ENCODE measurements around the gene PRKD3. TPM values are rescaled to one million over a fixed set of nuclear protein-coding genes. Genes with fewer than 3 reads are reported as not detected.
"Not testable (repeated sequence)": the region's sequence is repeated elsewhere in the genome, so short reads cannot be mapped to it uniquely, and the experiment has no call there.

Gene PRKD3
- total RNA-seq, 2 donors from 2014 or later: 32.9 to 39.4 TPM

DNA sequence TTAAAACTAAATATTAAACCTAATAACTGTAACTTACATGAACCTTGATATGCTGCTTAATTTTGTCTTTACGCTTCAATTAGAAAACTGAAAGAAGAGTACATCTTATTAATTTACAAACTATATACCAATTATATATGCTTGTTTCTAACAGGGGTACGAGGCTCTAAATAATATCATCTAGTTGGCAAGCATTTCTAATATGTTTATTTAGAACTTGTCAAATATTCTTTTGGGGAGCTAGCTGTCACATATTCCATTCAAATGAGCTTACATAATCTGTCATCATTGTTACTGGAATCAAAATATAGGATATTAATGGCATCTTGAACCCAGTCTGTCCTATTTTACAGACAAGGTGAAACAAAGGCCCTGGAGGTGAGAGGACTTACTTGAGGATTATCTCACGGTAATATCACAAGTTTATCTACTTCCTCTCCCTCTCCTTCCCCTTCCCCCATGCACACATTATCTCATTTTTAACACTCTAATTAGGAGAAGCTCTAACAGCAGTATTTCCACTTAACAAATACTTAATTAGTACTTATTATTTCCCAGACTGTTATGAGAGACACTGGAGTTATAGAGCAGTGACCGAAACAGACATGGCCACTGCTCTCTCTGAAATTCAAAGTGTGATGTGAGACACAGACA, 3.5 kb downstream of the PRKD3 start:
- intact Hi-C loops (cut with DNase I): no loop called here
- no peak for DNase-seq (ENCODE audit: low spot score)

DNA sequence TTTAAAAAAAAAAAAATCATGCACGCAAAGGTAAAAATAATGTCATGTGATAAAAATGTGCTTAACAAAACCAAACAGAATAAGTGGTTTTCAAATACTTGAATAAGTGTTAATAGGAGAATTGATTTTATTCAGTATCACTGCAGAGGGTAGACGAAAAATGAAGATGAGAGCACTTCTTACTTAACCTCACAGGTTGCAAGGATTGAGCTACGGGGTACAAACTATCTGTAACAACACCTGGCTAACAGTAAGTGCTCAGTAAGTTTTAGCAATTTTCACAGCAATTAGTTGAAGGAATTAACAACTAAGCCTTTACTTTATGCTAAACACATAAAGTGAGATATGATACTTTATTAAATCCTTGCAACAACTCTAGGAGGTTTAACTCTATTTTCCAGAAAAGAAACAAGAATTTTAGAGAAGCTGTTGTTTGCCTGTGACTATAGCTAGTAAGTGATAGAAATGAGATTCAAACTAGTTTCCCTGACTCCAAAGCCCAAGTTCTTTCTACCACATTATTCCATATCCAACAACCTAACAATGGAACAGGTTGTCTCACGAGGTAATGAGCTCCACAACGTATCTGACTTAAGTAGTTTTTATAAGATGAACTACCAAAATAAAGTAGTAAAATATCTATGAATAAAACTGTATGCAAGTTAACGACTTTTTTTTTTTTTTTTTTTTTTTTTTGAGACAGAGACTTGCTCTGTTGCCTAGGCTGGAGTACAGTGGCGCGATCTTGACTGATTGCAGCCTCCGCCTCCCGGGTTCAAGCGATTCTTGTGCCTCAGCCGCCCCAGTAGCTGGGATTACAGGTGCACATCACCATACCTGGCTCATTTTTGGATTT, 4.7 kb downstream of the PRKD3 start:
- intact Hi-C loops (cut with DNase I): no loop called here
- DNase-seq (ENCODE audit: low spot score): no peak

DNA sequence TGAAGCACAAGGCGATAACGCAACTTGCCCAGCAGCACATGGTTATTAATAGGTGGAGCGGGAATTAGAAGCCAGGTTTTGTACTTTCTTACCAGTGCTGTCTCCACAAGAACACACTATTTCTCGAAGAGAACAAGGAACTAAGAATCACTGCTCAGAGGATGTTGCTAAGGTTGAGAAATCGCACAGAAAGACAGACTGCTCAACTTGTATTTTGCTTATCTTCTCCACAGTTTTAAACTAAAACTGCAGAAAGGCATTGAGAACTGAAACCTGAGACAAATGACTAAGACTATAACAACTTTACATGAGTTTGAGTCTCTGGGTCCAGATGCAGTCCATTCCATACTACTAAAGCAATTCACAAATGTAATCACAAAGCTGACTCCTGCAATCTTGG, 6.2 kb downstream of the PRKD3 start:
- no peak for DNase-seq (ENCODE audit: low spot score)
- intact Hi-C loops (cut with DNase I): no loop called here

DNA sequence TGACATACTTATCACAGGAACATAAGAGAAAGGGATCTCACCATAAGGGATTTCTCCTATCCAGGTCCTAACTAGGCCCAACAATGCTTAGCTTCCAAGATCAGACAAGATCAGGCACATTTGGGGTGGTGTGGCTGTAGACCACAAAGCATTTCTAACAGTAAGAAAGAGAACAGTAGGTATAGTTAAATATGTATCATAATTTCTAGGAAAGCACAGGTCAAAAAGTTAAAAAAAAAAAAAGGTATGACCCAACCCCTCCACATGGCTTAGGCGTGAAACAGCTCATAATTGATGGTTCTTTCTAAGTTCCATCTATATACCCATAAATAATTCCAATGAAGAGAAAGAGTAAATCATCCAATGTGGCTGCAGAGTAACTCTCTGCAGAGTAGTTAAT, 6.9 kb downstream of the PRKD3 start:
- DNase-seq (ENCODE audit: low spot score): no peak
- intact Hi-C loops (cut with DNase I): no loop called here

DNA sequence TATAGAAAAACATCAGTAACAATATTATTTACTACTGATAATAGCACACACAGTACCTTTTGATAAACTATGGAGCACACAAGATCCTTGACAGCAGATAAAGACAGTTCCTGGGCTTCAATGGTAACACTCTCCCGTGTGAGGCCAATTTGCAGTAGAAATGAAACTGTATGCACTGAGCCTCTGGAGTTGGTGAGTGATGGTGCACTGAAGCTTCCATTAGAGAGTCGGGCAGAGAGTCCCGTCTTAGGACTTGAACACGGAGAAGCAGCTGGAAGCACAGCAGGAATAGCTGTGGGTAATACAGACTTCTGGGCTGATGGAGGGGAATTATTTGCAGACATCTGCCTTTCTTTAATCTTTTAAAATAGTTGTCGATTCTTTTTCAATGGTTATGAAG, 8.5 kb downstream of the PRKD3 start:
- intact Hi-C loops (cut with DNase I): no loop called here
- DNase-seq (ENCODE audit: low spot score): no peak

DNA sequence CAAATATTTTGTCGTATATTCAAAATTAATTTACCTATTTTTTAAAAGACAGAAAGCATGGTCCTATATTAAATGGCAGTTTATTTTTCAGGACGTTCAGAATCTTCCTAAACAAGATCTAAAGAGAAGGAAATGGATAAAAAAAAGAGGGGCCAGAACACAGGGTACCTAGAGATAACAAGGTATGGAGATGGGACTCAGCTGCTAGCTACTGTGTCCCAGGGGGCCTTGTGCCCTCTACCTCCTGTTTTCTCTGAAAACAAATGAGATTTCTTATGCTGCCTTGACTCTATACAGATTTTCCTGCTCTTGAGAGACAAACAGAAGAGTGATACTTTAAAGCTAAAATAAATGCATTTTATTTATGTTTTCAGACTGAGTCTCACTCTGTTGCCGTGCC, 9.3 kb downstream of the PRKD3 start:
- no peak for DNase-seq (ENCODE audit: low spot score)
- intact Hi-C loops (cut with DNase I): no loop called here

DNA sequence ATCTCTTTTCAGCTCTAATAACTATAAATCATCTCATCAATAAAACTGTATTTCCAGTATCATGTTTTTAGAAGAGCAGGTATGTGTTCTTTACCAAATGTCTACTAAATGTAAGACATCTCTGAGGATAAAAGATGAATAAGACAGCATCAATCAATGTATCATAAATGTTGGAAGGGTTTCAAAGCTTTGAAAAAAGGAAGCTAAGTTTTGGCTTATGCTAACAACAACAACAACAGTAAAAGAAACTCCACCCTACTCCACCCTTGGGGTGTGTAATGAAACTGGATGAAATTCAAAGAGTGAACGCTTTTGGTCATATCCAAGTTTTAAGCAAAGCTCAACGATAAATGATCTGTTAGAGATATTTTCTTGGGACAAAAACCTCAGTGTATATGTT, 17.1 kb downstream of the PRKD3 start:
- DNase-seq (ENCODE audit: low spot score): no peak
- intact Hi-C loops (cut with DNase I): no loop called here

DNA sequence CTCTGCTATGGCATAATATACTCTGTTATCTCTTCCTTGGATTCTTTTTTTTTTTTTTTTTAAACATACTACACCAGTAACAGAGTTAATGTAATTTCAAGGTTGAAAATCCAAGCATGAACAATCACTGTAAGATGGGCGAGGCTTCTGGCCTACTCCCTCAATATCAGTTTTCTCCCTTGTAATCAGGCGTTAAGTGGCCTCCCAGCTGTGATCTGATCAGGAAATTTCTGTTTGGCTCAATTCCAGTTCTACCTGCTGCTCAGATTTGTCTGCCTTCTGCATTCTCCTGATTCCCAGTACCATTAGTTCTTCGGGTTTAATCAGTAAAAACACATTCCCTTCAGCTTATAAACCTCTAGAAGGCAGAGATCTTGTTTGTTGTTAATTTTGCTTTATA, 18.6 kb downstream of the PRKD3 start:
- no peak for DNase-seq (ENCODE audit: low spot score)
- intact Hi-C loops (cut with DNase I): no loop called here

DNA sequence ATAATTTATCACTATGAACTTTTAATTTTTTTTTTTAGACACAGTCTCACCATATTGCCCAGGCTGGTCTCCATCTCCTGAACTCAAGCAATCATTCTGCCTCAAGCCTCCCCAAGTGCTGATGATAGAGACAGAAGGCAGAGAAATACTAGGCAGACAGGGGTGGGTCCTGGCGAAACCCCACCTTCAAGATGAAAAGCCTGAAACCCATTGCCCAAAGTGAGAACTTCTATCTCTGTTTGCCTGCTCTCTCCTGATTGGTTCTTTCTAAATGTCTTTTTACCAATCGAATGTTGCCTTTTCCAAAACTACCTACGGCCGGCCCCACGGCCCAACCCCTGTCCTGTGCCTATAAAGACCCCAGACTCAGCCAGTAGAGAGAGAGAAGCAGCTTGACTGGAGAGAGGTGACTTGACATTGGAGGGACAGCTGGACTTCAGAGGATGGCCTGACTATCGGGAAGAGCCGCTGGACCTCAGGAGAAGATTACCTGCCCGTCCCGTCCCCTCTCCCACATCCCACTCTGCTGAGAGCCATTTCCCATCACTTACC, 21.9 kb downstream of the PRKD3 start:
- intact Hi-C loops (cut with DNase I): no loop called here

DNA sequence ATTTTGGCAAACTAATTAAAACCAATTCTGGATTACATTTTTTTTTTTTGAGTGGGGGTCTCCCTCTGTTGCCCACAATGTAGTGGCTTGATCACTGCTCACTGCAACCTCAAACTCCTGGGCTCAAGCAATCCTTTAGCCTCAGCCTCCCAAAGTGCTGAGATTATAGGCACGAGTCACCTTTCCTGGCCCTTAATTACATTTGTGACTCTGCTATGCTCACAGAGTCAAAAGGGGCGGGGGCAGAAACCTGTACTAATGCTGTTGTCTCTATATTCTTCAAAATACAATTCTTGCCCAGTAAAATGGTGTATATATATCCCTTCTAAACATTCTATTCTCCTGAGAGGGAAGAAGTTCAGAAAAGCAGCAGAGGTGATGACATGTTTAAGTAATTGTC, 23.2 kb downstream of the PRKD3 start:
- intact Hi-C loops (cut with DNase I): no loop called here
- no peak for DNase-seq (ENCODE audit: low spot score)

More for the DNA sequence above, 21.9 kb downstream of the PRKD3 start:
- DNase-seq (ENCODE audit: low spot score): peak; percentile 58

DNA sequence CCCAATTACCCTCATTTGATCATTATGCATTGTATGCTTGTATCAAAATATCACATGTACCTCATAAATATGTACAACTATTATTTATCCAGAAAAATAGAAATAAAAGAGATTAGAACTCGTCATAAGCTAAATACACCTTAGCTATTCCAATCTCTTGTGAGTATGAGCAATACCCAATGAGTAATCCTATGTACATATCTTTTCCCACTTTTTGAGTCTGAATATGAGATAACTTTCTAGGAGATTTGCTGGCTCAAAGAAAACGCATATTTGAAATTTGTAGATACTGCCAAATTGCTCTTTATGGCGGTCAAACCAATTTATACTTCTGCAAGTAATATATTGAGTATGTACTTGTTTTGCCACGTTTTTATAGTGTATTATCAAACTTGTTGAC, 24.1 kb downstream of the PRKD3 start:
- DNase-seq (ENCODE audit: low spot score): no peak
- intact Hi-C loops (cut with DNase I): no loop called here

DNA sequence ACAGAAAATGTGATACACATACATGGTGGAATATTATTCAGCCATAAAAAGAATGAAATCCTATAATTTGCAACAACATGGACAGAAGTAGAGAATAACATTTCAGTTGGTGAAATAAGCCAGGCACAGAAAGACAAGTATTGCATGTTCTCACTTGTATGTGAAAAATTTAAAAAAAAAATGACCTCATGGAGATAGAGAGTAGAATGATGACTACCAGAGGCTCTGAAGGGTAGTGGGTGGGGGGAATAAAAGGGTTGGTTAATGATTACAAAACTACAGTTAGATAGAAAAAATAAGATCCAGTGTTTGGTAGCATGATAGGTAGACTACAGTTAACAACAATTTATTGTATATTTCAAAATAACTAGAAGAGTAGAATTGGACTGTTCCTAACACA, 24.5 kb downstream of the PRKD3 start:
- intact Hi-C loops (cut with DNase I): no loop called here
- no peak for DNase-seq (ENCODE audit: low spot score)

DNA sequence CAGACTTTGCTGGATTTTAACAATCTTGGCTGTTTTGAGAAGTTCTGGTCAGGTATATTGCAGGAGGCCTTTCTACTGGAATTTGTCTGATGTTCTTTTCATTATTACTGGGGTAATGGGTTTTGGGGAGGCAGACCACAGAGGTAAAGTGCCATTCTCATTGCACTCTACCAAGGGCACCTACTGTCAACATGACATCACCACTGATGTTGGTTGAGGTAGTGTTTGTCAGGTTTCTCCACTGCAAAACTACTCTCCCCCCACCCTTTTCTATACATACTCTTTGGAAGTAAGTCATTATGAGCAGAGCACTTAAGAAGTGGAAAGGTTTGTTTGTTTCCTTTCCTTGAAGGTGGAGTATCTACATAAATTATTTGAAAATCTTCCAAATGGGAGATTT, 27.0 kb downstream of the PRKD3 start:
- intact Hi-C loops (cut with DNase I): no loop called here
- DNase-seq (ENCODE audit: low spot score): no peak

DNA sequence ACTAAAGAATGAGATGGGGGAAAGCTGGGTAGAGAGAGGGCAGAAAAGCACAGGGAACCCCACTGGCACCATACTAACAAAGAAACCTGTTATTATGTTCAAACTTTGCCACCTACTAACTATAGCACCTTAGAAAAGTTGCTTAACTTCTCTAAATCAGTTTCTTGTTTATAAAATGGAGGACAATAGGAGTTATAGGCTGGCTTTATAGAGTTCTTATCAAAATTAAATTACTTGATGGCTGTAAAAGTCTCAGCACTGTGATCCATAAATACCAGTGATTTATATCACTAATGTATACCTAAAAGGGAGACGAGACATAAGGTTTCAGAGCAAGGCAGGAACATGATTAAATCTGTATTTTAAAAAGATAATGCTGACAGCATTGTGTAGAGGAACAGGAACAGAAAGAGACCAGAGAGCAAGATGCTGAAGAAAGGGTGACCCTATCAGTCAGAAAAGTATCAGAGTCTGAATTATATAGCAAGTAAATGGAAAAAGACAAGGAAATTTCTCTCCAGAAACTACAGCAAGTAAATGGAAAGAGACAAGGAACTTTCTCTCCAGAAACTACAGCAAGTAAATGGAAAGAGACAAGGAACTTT, 29.1 kb downstream of the PRKD3 start:
- intact Hi-C loops (cut with DNase I): no loop called here
- no peak for DNase-seq (ENCODE audit: low spot score)

DNA sequence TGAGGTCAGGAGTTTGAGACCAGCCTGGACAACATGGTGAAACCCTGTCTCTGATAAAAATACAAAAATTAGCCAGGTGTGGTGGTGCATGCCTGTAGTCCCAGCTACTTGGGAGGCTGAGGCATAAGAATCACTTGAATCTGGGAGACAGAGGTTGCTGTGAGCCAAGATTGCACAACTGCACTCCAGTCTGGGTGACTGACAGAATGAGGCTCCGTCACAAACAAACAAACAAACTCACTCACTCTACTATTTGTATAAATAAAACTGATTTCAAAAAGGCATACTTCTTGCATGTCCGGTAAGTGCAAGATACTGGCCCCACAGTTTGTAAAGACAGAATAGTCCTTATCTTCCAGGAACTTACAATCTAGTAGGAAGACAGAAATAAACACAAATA, 29.8 kb downstream of the PRKD3 start:
- intact Hi-C loops (cut with DNase I); DNase-seq (ENCODE audit: low spot score): not testable (repeated sequence)

DNA sequence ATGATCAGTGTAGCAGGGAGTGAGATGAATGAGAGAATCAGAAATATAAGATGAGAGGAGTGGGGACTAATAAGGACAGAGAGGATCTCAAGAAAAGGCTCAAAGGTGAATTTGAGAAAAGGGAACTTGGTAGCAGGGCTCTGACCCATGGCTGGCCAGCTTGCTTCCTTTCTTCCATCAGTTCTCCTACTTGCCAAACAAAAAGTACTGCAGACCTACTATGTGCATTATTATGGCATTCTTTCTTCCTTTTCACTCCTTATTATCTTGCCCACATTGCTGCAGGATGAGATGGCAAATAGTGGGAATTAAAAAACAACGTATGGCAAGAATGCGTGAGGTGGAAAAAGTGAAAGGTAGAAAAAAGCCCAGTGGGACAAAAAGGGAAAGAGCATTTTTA, 33.0 kb downstream of the PRKD3 start:
- no peak for DNase-seq (ENCODE audit: low spot score)
- intact Hi-C loops (cut with DNase I): no loop called here

DNA sequence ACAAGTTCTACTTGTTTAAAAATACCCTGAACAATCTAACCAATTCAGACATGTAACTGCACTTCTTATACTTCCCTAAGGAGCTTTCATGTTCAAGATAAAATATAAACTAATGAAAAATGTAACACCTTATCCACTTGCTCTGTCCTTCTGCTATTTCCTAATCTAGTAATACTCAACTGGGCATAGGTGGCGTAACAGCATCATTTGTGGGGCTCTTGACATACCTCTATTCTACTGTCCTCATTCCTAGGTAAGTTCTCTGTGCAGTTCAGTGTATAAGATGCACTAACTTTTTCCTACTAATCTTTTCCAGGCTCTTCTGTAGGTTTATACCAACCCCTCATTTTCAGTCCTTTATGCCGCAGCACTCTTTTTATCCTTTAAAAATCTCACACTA, 36.7 kb downstream of the PRKD3 start:
- intact Hi-C loops (cut with DNase I): no loop called here
- no peak for DNase-seq (ENCODE audit: low spot score)

DNA sequence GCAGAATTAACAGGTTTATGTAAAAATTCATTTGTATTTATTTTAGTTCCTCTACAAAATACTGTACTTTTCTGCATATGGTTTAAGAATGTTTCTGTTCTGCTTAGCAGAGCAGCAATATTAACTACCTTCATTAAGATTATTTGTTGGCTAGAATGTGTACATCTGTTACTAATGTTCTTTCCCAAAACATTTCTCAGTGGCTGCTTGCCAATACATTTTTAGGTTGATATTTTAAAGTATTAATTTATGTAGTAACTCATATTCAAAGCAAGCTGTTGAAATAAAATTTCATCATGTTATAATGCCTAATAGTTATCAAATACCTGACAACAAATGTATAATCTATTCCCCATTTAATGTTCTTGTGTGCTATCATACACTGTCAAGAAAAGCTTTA, 40.3 kb downstream of the PRKD3 start:
- no peak for DNase-seq (ENCODE audit: low spot score)
- intact Hi-C loops (cut with DNase I): no loop called here

DNA sequence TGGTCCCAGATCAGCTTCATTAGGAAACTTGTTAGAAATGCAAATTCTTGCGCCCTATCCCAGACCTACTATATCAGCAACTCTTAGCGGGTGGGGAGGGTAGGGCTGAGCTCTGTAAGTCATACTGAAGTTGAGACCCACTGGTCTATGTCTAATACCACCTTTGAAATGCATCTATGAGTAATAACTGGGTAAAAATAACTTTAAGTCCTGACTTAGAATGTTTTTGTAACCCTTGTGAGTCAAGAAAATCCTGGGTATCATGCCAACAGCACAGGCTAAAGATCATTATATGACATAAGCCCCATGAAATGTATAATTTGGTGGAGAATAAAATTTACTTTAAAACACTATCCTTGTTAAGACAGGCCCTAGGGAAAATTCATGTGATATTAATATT, 41.4 kb downstream of the PRKD3 start:
- intact Hi-C loops (cut with DNase I): no loop called here
- DNase-seq (ENCODE audit: low spot score): no peak

DNA sequence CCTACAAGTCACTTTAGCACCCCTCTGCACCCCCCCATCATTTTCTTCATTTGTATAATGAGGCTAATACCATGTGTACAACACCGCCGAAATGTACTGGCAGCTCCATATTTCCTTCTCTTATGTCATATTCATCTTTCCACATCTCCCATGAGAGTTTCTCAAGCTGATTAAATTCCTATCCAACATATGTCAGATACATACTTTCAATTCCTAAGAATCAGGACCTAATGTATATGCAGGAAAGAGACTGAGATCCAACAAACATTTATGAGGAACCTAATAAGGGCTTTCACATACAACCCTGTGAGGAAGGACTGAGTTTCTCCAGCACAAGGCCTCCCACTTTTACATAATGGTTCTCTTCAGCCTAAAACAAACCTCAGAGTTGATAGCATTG, 41.9 kb downstream of the PRKD3 start:
- intact Hi-C loops (cut with DNase I): no loop called here
- DNase-seq (ENCODE audit: low spot score): no peak

Data from posterior vena cava (tissue), 2 donors.